Measurements from ENCODE around the gene TBXA2R.
"Not testable (repeated sequence)": the region's sequence is repeated elsewhere in the genome, so short reads cannot be mapped to it uniquely, and the experiment has no call there.

Gene TBXA2R

GRCh38 chr19:3606690-3607289, at the start of gene TBXA2R:
TSS of gene TBXA2R (minus strand) at chr19:3606875. CDS start at chr19:3600634, 6,241 bp downstream.
- peak in 1 of 2 experiments; percentile 48 for DNase-seq

GRCh38 chr19:3656073-3656746, 49.5 kb upstream of the TBXA2R start:
- DNase-seq = peak in 1 of 2 experiments; percentile 65

GRCh38 chr19:3655402-3656072, 48.9 kb upstream of the TBXA2R start:
- peak; percentile 31 to 90 for DNase-seq

- DNase-seq = no peak
Measured at GRCh38 chr19:3653865-3654513, 47.3 kb upstream of the TBXA2R start.

GRCh38 chr19:3653081-3653795, 46.6 kb upstream of the TBXA2R start:
- DNase-seq = no peak

GRCh38 chr19:3652422-3652821, 45.7 kb upstream of the TBXA2R start:
- no peak for DNase-seq

GRCh38 chr19:3651684-3652083, 45.0 kb upstream of the TBXA2R start:
- DNase-seq = no peak

- DNase-seq = no peak
Measured at GRCh38 chr19:3649888-3650287, 43.2 kb upstream of the TBXA2R start.

GRCh38 chr19:3648037-3648905, 41.6 kb upstream of the TBXA2R start:
- DNase-seq = no peak

- not testable (repeated sequence) for DNase-seq
Measured at GRCh38 chr19:3647102-3647501, 40.4 kb upstream of the TBXA2R start.

- no peak for DNase-seq
Measured at GRCh38 chr19:3646336-3647092, 39.8 kb upstream of the TBXA2R start.

GRCh38 chr19:3645726-3646125, 39.1 kb upstream of the TBXA2R start:
- DNase-seq = no peak

- no peak for DNase-seq
Measured at GRCh38 chr19:3645067-3645396, 38.4 kb upstream of the TBXA2R start.

- peak; percentile 35 to 65 for DNase-seq
Measured at GRCh38 chr19:3644351-3645066, 37.8 kb upstream of the TBXA2R start.

GRCh38 chr19:3643674-3644313, 37.1 kb upstream of the TBXA2R start:
- DNase-seq = no peak

- DNase-seq = no peak
Measured at GRCh38 chr19:3642987-3643673, 36.5 kb upstream of the TBXA2R start.

GRCh38 chr19:3642296-3642695, 35.6 kb upstream of the TBXA2R start:
- no peak for DNase-seq

- DNase-seq = no peak
Measured at GRCh38 chr19:3641515-3642269, 35.0 kb upstream of the TBXA2R start.

GRCh38 chr19:3639479-3639878, 32.8 kb upstream of the TBXA2R start:
- DNase-seq = no peak

Data from NCI-H446 (cell line).